ELR (cell line): ENCODE results near the gene BABAM1.

Experiments used
- DNase-seq: peaks from one replicate; pipeline ENCODE4 v3.0.0-alpha.2; 2015; ENCODE audit warnings: low read depth

BABAM1 gene

GRCh38 chr19:17324357-17325114 is 57.3 kb downstream of the BABAM1 start:
- DNase-seq = no peak

- DNase-seq = no peak
Measured at GRCh38 chr19:17325133-17325532, 57.9 kb downstream of the BABAM1 start.

GRCh38 chr19:17325881-17326594 is 58.8 kb downstream of the BABAM1 start:
- no peak for DNase-seq

GRCh38 chr19:17326595-17326966 is 59.3 kb downstream of the BABAM1 start:
- no peak for DNase-seq

GRCh38 chr19:17327068-17327653 is 59.9 kb downstream of the BABAM1 start:
- DNase-seq = no peak

GRCh38 chr19:17327654-17328516 is 60.6 kb downstream of the BABAM1 start:
- DNase-seq = no peak
